Loucy (cell line): Measurements from ENCODE around the gene GPR146.

ENCODE experiments used
- H2AFZ ChIP-seq: fragments of 200-600 bp; sonication (generic); 2 replicates; pipeline ENCODE4 v1.6.0; 2016; ENCODE audit warnings: antibody characterized with exemption, mild to moderate bottlenecking, low read length, moderate library complexity
- H3F3A ChIP-seq: fragments of 200-600 bp; 2 replicates; pipeline ENCODE4 v1.6.0; 2016; ENCODE audit warnings: antibody characterized with exemption, low read depth, mild to moderate bottlenecking
- H3K27me3 ChIP-seq: fragments of 200-600 bp; sonication (generic); 2 replicates; pipeline ENCODE4 v1.6.1; 2014; ENCODE audit warnings: low read length, mild to moderate bottlenecking; ENCODE audit not compliant: insufficient read depth, poor library complexity, severe bottlenecking
- H3K36me3 ChIP-seq: fragments of 200-600 bp; sonication (generic); 2 replicates; pipeline ENCODE4 v1.6.1; 2016; ENCODE audit warnings: low read length; ENCODE audit not compliant: insufficient read depth
- H3K4me1 ChIP-seq: fragments of 200-600 bp; sonication (generic); 2 replicates; pipeline ENCODE4 v1.5.1; 2014; ENCODE audit warnings: low read length, mild to moderate bottlenecking; ENCODE audit not compliant: insufficient read depth, poor library complexity, severe bottlenecking
- H3K4me2 ChIP-seq: fragments of 200-600 bp; sonication (generic); 2 replicates; pipeline ENCODE4 v1.6.0; 2014; ENCODE audit warnings: antibody characterized with exemption, low read length, low read depth, mild to moderate bottlenecking; ENCODE audit not compliant: poor library complexity, severe bottlenecking
- H3K4me3 ChIP-seq: fragments of 200-600 bp; sonication (generic); 2 replicates; pipeline ENCODE4 v1.5.1; 2014; ENCODE audit warnings: low read length, mild to moderate bottlenecking, mixed read lengths; ENCODE audit not compliant: poor library complexity, severe bottlenecking
- H3K79me2 ChIP-seq: fragments of 200-600 bp; sonication (generic); 2 replicates; pipeline ENCODE4 v1.6.1; 2014; ENCODE audit warnings: low read length; ENCODE audit not compliant: insufficient read depth
- H3K9ac ChIP-seq: fragments of 200-600 bp; sonication (generic); 2 replicates; pipeline ENCODE4 v1.6.0; 2014; ENCODE audit warnings: mild to moderate bottlenecking, low read depth, low read length, moderate library complexity; ENCODE audit not compliant: poor library complexity, severe bottlenecking
- H3K9me2 ChIP-seq: fragments of 200-600 bp; sonication (generic); replicated peaks from 2 replicates; pipeline ENCODE4 v1.6.1; 2016; ENCODE audit warnings: low read depth, low read length, mixed read lengths
- H3K9me3 ChIP-seq: fragments of 200-600 bp; sonication (generic); 2 replicates; pipeline ENCODE4 v1.6.1; 2014; ENCODE audit warnings: mild to moderate bottlenecking, antibody characterized with exemption, low read length, low read depth; ENCODE audit not compliant: insufficient read depth
- H4K20me1 ChIP-seq: fragments of 200-600 bp; sonication (generic); 2 replicates; pipeline ENCODE4 v1.6.0; 2014; ENCODE audit warnings: antibody characterized with exemption, low read length, mild to moderate bottlenecking; ENCODE audit not compliant: insufficient read depth, poor library complexity, severe bottlenecking
- EZH2phosphoT487 ChIP-seq: fragments of 200-600 bp; IDR thresholded peaks from 2 replicates; pipeline ENCODE4 v1.6.1; 2018; ENCODE audit warnings: antibody characterized with exemption, mild to moderate bottlenecking, moderate library complexity, borderline replicate concordance
- TF ChIP-seq, protein P1 (sequence below): fragments of 200-600 bp; sonication (generic); conservative IDR thresholded peaks from 2 replicates; pipeline ENCODE4 v1.5.1; 2014; ENCODE audit warnings: mild to moderate bottlenecking, antibody characterized with exemption, low read length

The GPR146 gene

DNA sequence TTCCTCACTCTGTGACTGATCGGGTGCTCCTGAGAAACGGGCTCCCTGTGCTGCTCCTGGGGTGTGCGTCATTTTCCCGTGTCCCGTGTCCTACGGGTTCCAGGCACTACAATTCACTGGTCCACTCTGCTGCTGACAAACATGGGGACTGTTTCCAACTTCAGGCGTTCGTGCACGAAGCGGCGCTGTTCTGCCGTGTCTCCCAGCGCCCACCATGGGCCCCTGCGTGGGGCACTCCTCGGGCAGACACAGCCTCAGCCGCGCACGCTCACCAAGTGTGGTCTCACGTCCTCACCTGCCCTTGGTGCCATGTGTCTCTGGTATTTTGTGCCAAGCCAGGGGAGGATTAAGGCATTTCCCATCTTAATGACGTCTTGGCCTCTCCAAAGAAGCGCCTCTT lies 19.0 kb downstream of the GPR146 start:
- no peaks in the 10 kb centered on the region for H3K36me3 ChIP-seq
- H3K4me3 ChIP-seq = no peak overlapping the region
- peaks cover 8% of the 10 kb centered on the region for H4K20me1 ChIP-seq
- H3K9me2 ChIP-seq = no peaks in the 10 kb centered on the region
- H3K4me1 ChIP-seq = peaks cover 21% of the 10 kb centered on the region
- H3K9ac ChIP-seq = no peak overlapping the region
- peaks cover 6% of the 10 kb centered on the region for H3F3A ChIP-seq
- H3K9me3 ChIP-seq = no peaks in the 10 kb centered on the region
- no peak overlapping the region for H3K4me2 ChIP-seq
- no peak overlapping the region for H2AFZ ChIP-seq
- no peaks in the 10 kb centered on the region for H3K27me3 ChIP-seq
- TF ChIP-seq EZH2phosphoT487 = no peak
- TF ChIP-seq, protein P1, sequence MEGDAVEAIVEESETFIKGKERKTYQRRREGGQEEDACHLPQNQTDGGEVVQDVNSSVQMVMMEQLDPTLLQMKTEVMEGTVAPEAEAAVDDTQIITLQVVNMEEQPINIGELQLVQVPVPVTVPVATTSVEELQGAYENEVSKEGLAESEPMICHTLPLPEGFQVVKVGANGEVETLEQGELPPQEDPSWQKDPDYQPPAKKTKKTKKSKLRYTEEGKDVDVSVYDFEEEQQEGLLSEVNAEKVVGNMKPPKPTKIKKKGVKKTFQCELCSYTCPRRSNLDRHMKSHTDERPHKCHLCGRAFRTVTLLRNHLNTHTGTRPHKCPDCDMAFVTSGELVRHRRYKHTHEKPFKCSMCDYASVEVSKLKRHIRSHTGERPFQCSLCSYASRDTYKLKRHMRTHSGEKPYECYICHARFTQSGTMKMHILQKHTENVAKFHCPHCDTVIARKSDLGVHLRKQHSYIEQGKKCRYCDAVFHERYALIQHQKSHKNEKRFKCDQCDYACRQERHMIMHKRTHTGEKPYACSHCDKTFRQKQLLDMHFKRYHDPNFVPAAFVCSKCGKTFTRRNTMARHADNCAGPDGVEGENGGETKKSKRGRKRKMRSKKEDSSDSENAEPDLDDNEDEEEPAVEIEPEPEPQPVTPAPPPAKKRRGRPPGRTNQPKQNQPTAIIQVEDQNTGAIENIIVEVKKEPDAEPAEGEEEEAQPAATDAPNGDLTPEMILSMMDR = no peak
- no peaks in the 10 kb centered on the region for H3K79me2 ChIP-seq

DNA sequence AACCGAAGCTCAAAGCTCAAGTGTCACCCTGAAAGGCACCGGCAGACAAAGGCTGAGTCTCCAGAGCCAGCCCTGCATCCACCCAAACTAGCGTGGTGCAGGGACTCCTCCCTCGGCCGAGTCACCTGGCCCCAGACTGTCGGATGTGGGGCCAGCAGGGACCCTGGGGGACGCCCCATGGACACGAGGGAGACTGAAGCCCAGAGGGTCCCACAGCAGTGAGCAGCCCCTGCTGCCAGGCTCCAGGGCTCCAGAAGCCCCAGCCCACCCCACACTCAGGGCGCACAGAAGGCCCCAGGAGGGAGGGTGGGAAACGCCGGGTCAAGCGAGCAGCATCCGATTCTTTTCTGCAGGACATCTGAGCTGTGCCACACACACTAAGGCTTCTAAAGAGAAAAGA lies 20.2 kb downstream of the GPR146 start:
- H3K27me3 ChIP-seq = no peaks in the 10 kb centered on the region
- peak overlapping the region; percentile 56 for H3K4me2 ChIP-seq
- H3K36me3 ChIP-seq = no peaks in the 10 kb centered on the region
- H4K20me1 ChIP-seq = no peaks in the 10 kb centered on the region
- no peaks in the 10 kb centered on the region for H3K79me2 ChIP-seq
- TF ChIP-seq EZH2phosphoT487 = no peak
- TF ChIP-seq, protein P1 = no peak
- no peaks in the 10 kb centered on the region for H3K9me2 ChIP-seq
- H3K9ac ChIP-seq = peak overlapping the region; percentile 11
- H3F3A ChIP-seq = no peaks in the 10 kb centered on the region
- no peak overlapping the region for H2AFZ ChIP-seq
- no peaks in the 10 kb centered on the region for H3K9me3 ChIP-seq
- H3K4me3 ChIP-seq = no peak overlapping the region
- H3K4me1 ChIP-seq = peaks cover 13% of the 10 kb centered on the region

DNA sequence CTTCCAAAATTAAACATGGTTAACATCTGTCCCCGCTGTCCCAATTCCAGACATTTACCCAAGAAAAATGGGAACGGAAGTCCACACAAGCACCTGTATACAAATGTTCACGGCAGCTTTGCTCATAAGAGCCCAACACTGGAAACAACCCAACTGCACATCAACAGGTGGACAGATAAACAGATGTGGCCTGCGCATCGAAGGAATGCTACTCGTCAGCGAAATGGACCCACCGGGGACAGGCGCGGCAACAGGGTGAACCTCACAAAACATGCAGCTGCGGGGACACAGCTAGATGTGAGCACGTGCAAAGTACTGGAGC lies 20.9 kb downstream of the GPR146 start:
- H4K20me1 ChIP-seq = no peaks in the 10 kb centered on the region

More for the DNA sequence above, 20.9 kb downstream of the GPR146 start:
- no peaks in the 10 kb centered on the region for H3K9me2 ChIP-seq
- no peaks in the 10 kb centered on the region for H3K27me3 ChIP-seq
- H3K36me3 ChIP-seq = no peaks in the 10 kb centered on the region
- TF ChIP-seq, protein P1 = no peak
- no peak for TF ChIP-seq EZH2phosphoT487
- H3F3A ChIP-seq = no peaks in the 10 kb centered on the region
- H3K4me3 ChIP-seq = no peak overlapping the region
- no peaks in the 10 kb centered on the region for H3K9me3 ChIP-seq
- H3K79me2 ChIP-seq = no peaks in the 10 kb centered on the region
- H3K9ac ChIP-seq = peak overlapping the region; percentile 11
- no peak overlapping the region for H2AFZ ChIP-seq
- peaks cover 13% of the 10 kb centered on the region for H3K4me1 ChIP-seq
- H3K4me2 ChIP-seq = peak overlapping the region; percentile 56
